NB4 (cell line): ENCODE measurements around the gene LMTK3.

Experiments used
- DNase-seq: peaks from one replicate; pipeline ENCODE4 v3.0.0; 2010; ENCODE audit warnings: low read depth
- H3K4me3 ChIP-seq: one replicate; pipeline ENCODE4 v1.5.1; 2011; ENCODE audit warnings: mild to moderate bottlenecking, low read depth, low read length, moderate library complexity
- MYC ChIP-seq: IDR thresholded peaks from 2 replicates; pipeline ENCODE4 v1.6.1; 2011; ENCODE audit warnings: low read depth, low read length
- POLR2A ChIP-seq: IDR thresholded peaks from 2 replicates; pipeline ENCODE4 v1.6.1; 2011; ENCODE audit warnings: mild to moderate bottlenecking; ENCODE audit not compliant: insufficient read length; ENCODE audit errors: extremely low read depth
- TF ChIP-seq, protein P1 (sequence below): IDR thresholded peaks from one replicate; pipeline ENCODE4 v1.5.1; 2012; ENCODE audit warnings: low read depth, low read length
- TF ChIP-seq, protein P2 (sequence below): IDR thresholded peaks from 2 replicates; pipeline ENCODE4 v1.6.1; 2011; ENCODE audit warnings: low read depth, low read length

The LMTK3 gene

DNA sequence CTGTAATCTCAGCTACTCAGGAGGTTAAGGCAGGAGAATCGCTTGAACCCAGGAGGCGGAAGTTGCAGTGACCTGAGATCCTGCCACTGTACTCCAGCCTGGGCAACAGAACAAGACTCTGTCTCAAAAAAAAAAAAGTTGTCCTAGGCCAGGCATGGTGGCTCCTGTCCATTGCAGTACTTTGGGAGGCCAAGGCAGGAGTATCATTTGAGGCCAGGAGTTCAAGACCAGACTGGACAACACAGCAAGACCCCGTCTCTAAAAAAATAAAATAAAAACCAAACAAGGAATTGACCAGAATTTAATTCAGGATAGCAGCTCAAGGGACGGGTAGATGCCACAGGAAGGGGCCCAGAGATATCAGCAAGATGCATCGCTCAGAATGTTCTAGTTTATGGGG, 45.2 kb upstream of the LMTK3 start:
- no peak for DNase-seq
- H3K4me3 ChIP-seq = no peak overlapping the region
- TF ChIP-seq, protein P1, sequence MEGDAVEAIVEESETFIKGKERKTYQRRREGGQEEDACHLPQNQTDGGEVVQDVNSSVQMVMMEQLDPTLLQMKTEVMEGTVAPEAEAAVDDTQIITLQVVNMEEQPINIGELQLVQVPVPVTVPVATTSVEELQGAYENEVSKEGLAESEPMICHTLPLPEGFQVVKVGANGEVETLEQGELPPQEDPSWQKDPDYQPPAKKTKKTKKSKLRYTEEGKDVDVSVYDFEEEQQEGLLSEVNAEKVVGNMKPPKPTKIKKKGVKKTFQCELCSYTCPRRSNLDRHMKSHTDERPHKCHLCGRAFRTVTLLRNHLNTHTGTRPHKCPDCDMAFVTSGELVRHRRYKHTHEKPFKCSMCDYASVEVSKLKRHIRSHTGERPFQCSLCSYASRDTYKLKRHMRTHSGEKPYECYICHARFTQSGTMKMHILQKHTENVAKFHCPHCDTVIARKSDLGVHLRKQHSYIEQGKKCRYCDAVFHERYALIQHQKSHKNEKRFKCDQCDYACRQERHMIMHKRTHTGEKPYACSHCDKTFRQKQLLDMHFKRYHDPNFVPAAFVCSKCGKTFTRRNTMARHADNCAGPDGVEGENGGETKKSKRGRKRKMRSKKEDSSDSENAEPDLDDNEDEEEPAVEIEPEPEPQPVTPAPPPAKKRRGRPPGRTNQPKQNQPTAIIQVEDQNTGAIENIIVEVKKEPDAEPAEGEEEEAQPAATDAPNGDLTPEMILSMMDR = no peak
- TF ChIP-seq POLR2A = no peak
- no peak for TF ChIP-seq MYC
- TF ChIP-seq, protein P2, sequence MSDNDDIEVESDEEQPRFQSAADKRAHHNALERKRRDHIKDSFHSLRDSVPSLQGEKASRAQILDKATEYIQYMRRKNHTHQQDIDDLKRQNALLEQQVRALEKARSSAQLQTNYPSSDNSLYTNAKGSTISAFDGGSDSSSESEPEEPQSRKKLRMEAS = no peak

DNA sequence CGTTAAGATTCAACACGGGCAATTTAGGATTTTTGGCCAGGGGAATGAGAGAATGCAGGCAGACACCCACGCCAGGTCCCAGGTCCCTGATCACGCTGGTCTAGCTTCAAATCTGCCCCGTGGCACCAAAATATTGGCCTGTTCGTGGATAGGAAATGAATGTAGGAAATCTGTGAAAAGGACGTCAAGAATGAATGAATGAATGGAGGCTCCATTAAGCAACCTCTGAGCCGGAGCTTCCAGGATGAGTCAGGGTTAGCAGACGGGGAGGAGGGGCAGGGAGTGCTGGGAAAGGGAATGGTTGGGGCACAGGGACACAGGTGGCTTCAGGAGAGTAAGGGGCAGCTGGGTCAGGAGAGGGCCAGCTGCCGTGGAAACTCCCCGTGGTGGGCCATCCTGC, 44.5 kb upstream of the LMTK3 start:
- TF ChIP-seq MYC (no peak), POLR2A (no peak)
- TF ChIP-seq, protein P2 = no peak
- TF ChIP-seq, protein P1 = no peak
- DNase-seq = no peak
- H3K4me3 ChIP-seq = no peak overlapping the region

DNA sequence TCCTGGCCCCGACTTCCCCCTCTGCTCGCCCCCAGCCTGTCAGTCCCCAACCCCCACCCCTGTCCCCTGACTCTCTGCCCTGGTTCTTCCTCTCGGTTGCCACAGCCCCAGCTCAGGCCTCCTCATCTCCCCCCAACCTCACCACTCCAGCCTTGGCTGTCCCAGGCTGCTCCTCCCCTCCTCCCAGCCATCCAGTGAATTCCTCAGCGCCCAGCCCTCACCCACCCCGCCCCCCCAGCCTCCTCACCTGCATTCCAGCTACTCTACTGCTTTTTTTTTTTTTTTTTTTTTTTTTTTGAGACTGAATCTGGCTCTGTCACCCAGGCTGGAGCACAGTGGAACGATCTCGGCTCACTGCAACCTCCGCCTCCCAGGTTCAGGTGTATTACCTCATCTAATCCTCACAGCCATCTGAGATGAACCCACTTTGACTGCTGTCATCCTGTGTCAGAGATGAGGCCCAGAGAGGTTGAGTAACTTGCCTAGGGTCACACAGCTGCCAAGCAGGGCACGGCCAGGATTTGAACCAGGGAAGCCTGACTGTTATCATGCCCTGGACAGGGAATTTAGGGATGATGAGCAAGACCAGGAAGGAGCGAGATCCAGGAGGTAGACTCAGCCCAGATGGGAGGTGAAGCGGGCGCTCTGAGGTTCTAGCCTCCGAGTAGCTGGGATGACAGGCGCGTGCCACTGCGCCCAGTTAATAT, 42.9 kb upstream of the LMTK3 start:
- no peak overlapping the region for H3K4me3 ChIP-seq
- peak; percentile 78 for DNase-seq
- no peak for TF ChIP-seq POLR2A
- TF ChIP-seq, protein P2 = 0 out of 2 replicates have a peak, but pooled peaks have one; percentile 18

DNA sequence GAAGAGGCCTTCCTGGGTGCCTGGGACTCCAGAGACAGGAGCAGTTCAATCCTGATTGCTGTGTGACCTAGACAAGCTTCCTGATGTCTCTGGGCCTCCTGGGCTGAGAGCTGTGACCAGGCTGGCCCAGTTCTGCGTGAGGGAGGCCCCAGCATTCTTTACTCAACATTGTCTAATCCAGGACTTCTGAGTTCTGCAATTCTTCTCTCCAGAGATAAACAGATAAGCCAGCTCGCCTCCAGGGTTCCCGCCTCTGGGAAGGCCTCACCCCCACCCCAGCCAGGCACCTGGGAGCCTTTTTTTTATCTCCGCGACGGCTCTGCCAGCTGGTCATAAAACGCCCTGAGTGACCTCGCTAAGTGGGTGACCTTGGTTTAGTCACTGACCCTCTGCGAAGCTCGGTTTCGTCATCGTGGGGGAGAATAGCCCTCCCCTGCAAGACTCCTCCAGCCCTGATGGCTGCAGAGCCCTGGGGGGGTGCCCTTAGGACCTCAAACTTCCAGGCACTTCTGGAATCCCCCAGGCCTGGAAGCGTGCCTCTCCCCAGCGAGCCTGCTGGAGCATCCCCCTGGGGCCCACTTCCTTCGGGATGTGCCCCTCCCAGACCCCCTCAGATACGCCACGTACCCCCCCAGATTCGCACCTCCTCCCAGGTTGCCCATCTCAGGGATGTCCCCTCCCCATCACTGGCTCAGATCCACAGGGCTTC, 42.2 kb upstream of the LMTK3 start:
- TF ChIP-seq, protein P2 = peak; percentile 76
- TF ChIP-seq POLR2A (no peak), MYC (peak; percentile 70; the same call in 1 of the 2 replicates)
- TF ChIP-seq, protein P1 = no peak
- no peak overlapping the region for H3K4me3 ChIP-seq
- peak; percentile 90 for DNase-seq

DNA sequence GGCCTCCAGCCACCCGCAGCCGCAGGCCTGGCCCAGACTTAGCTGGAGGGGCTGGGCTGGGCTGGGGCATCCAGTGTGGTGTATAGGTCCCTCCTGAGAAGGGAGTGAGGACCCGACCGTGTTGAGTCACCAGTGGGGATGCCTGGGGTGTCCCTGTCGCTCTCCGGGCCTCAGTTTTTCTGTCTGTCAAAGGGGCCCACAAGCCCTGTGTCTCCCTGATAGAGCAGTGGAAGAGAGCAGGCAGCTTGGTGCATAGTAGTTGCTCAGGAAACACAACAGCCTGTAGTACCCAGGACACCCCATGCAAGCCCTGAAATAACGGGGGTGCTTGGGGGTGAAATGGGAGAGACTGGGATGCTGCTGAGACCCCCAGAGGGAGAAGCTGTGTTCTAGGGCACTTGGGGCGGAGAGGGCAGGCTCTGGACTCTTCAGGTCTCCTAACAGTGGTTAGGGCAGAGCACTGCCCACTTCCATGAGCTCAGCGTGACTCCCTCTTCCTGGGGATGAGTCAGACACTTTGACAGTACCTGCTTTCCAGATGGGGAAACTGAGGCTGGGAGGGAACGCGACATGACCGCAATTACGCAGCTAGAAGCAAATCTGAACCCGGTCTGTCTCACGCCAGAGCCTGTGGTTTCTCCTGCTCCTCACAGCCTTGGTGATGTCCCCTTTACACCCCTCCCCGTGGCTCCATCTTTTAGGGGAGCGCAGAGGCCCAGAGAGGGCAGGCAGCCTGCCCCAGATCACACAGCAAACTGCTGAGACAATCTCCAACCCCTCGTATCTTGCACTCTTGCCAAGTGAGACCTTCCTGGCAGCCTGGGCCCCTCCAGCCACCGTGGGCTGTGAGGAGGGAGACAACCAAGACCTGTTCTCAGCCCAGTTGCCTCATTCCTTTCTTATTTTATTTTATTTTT, 41.0 kb upstream of the LMTK3 start:
- peak; percentile 52 for DNase-seq
- TF ChIP-seq, protein P2 = no peak
- TF ChIP-seq POLR2A (no peak), MYC (no peak)
- TF ChIP-seq, protein P1 = no peak
- no peak overlapping the region for H3K4me3 ChIP-seq
